HG03045 (cell line): Measurements from ENCODE around the gene BAHCC1.

ENCODE experiments used
- ATAC-seq: cut with Tn5 transposase; IDR thresholded peaks from one replicate; pipeline ENCODE4 v1.9.1; 2021; ENCODE audit warnings: mild to moderate bottlenecking, moderate library complexity; ENCODE audit not compliant: unreplicated experiment

The BAHCC1 gene

GRCh38 chr17:81396722-81397313, 1.6 kb downstream of the BAHCC1 start:
- ATAC-seq, result no peak

- ATAC-seq, result no peak
Observed at GRCh38 chr17:81397314-81398175, 2.3 kb downstream of the BAHCC1 start.

- ATAC-seq, result no peak
Observed at GRCh38 chr17:81398176-81398831, 3.0 kb downstream of the BAHCC1 start.

- ATAC-seq, result no peak
Observed at GRCh38 chr17:81398832-81399411, 3.7 kb downstream of the BAHCC1 start.

GRCh38 chr17:81399481-81400153, 4.4 kb downstream of the BAHCC1 start:
- ATAC-seq, result no peak

GRCh38 chr17:81400154-81400977, 5.1 kb downstream of the BAHCC1 start:
- no peak for ATAC-seq

- ATAC-seq, result no peak
Observed at GRCh38 chr17:81400996-81401722, 5.9 kb downstream of the BAHCC1 start.

GRCh38 chr17:81401723-81402529, 6.7 kb downstream of the BAHCC1 start:
- ATAC-seq, result no peak

- no peak for ATAC-seq
Observed at GRCh38 chr17:81402530-81402941, 7.3 kb downstream of the BAHCC1 start.

- no peak for ATAC-seq
Observed at GRCh38 chr17:81402981-81403467, 7.8 kb downstream of the BAHCC1 start.

GRCh38 chr17:81403671-81404534, 8.6 kb downstream of the BAHCC1 start:
- no peak for ATAC-seq

- no peak for ATAC-seq
Observed at GRCh38 chr17:81404558-81405165, 9.4 kb downstream of the BAHCC1 start.

- no peak for ATAC-seq
Observed at GRCh38 chr17:81405411-81405872, 10.2 kb downstream of the BAHCC1 start.

- no peak for ATAC-seq
Observed at GRCh38 chr17:81406117-81406953, 11.1 kb downstream of the BAHCC1 start.

- ATAC-seq, result no peak
Observed at GRCh38 chr17:81408049-81408448, 12.8 kb downstream of the BAHCC1 start.
